Mesenteric fat pad (tissue), 1 donor: Measurements from ENCODE around the gene TMEM150B. TPM values are rescaled to one million over a fixed set of nuclear protein-coding genes. Genes with fewer than 3 reads are reported as not detected.
A peak's percentile ranks its signal among the peaks of the same experiment; 100 is the strongest.
"Not testable (repeated sequence)": the region's sequence is repeated elsewhere in the genome, so short reads cannot be mapped to it uniquely, and the experiment has no call there.

Source experiments
- DNase-seq: peaks from one replicate; pipeline ENCODE4 v3.0.0-alpha.2; 2020; ENCODE audit warnings: low spot score
- total RNA-seq: library from RNA; stranded (reverse); fragmentation: NEBNext Ultra II Directional; extraction: Animal tissue kit (Norgen Biotek cat#: 25700); gene quantifications from one replicate; pipeline ENCODE4 v1.2.1, GENCODE V29; 2021
- donor health status: DM: yes; HTN: yes; CAD: no.

TMEM150B gene
- total RNA-seq, 1 donor from 2014 or later = 7.1 TPM

DNA sequence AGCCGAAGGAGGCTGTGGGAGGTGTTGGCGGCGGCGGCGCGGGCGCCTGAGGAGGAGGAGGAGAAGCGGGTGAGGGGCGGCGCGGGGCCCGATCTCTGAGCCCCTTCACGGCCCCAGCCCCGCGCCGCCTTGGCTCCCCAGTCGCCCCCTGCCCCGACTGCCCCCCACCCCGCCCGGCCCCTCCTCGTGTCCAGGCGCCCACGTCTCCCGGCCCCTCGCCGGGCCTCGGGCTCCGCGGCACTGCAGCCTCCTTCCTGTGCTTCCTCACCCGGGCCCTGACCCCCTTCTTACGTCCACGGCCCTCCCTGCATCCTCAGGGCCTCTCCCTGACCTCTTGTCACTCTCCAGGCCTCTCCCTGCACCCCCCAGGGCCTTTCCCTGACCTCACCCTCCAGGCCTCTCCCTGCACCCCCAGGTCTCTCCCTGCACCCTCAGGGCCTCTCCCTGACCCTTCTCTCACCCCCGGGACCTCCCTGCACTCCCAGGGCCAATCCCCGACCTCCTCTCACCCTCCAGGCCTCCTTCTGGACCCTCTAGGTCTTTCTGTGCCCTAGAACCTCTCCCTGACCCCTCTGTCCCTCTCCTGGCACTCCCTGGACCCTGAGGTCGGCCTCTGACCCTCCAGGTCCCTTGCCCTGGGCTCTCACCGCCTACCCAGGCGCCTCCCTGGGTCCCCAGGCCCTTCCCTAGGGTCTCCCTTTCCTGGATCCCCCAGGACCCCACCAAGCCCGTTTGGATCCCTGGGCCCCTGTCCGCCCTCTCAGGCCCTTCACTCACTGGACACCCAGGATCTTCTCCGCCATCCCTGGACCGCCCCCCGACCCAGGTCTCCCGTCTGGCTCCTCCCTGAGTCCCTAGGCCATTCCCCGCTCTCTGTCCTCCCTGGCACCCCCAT is 15.0 kb upstream of the TMEM150B start:
- DNase-seq = no peak

DNA sequence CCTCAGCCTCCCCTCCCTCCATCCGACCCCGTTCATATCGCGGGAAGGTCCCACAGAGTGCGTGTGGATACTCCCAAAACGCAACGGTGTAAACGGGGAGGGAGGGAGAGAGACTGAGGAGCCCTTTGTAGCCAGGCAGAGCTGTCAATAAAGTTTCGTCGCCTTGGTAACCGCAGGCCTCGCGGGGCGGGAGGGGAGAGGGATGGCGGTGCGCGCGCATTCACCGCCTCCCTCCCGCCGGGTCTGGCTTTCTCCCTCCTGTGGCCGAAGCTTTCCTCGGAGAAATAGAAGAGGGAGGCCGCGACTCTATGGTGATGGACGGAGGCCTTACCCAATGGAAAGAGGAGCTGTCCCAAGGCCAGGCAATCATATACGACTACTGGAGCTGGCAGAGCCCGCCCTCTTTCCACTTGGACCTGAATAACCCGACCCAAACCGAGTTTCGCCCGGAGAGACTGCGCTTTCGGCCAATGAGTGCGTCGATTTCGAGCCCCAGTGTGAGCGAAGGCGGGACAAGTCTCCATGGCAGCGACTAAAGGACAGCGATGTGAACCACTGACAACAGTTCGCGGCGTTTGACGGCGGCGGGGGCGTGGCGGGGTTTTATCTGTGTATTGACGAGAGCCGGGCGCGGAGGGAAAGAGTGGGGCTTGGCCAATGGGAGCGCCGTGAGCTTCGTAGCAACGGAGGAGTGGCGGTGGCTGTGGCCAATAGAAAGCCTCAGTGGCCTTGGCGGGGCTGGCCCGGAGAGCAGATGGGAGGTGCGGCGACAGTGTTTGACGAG is 14.2 kb upstream of the TMEM150B start, which contains the start of gene KMT5C:
Gene KMT5C (plus strand): TSS at position 772 of the 784 bp plus-strand sequence. CDS start 2,061 bp downstream, outside the sequence.
- DNase-seq = peak; percentile 100

DNA sequence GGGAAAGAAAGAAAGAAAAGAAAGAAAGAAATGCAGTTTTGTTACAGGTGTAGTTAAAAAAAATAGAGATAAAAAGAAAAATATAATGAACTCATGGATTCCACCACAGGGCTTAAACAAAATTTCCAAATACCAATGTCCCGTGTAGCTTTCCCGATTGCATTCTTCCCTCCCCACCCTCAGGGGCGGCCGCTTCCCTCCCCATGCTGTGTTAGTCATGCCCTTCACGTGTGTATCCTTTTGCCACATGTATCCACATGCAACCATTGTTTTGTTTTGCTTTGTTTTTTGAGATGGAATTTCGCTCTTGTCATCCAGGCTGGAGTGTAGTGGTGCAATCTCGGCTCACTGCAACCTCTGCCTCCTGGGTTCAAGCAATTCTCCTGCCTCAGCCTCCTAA is 11.0 kb upstream of the TMEM150B start:
- no peak for DNase-seq

DNA sequence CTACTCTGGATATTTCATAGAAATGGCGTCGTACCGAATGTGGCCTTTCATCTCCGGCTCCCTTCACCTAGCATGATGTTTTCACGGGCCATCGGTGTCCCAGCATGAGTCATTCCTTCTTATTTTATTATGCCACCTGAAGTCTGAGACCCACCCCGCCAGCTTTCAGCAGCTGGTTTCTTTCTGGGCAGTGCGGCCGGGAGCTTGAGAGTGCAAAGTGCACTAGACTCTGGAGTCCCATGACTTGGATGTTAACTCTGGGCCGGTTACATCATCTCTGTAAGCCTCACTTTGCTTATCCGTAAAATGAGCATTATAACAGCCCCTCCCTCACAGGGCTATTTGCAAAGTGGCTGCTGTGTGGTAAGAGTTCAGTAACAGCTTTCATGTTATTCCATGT is 8.7 kb upstream of the TMEM150B start:
- DNase-seq = no peak

DNA sequence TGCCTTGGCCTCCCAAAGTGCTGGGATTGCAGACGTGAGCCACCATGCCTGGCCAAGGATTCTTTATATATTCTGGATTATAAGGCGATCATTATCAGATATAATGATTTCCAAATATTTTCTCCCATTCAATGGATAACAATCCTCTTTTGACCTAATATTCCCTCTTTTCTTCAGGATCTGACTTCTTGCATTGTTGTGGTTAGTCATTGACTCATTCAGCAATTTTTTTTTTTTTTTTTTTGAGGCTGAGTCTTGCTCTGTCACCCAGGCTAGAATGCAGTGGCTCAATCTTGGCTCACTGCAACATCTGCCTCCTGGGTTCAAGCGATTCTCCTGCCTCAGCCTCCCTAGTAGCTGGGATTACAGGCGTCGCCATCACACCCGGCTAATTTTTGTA is 4.7 kb upstream of the TMEM150B start:
- not testable (repeated sequence) for DNase-seq

DNA sequence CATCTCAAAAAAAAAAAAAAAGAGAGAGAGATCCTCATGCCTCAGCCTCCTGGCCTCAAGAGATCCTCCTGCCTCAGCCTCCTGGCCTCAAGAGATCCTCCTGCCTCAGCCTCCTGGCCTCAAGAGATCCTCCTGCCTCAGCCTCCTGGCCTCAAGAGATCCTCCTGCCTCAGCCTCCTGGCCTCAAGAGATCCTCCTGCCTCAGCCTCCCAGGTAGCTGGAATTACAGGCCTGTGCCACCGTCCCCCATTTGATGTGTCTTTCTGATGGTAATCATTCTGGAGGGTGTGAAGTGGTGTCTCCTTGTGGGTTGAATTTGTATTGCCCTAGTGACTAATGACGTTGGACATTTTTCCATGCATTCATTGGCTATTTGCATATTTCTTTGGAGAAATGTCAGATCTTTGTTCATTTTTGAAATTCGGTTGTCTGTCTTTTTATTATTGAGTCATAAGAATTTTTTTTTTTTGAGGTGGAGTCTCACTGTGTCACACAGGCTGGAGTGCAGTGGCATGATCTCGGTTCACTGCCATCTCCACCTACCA is 3.7 kb upstream of the TMEM150B start:
- not testable (repeated sequence) for DNase-seq

DNA sequence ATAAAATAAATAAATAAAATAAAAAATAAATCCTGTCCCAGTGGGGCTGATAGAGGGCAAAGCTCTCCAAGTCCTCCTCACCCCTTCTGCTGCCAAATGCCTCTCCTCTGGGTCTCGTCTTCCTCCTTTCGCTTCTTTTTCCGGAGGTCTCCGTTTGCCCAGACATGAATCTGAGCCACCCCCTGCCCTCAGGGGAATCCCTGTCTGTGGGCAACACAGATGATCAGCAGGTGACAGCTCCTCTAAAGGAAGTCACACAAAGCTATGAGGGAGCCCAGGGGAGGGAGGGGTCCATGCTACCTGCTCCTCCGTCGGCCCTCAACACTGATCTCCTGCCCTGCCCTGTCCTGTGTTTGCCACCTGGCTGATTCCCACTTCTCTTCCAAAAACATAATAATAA is 479 bp downstream of the TMEM150B start:
- DNase-seq = no peak

DNA sequence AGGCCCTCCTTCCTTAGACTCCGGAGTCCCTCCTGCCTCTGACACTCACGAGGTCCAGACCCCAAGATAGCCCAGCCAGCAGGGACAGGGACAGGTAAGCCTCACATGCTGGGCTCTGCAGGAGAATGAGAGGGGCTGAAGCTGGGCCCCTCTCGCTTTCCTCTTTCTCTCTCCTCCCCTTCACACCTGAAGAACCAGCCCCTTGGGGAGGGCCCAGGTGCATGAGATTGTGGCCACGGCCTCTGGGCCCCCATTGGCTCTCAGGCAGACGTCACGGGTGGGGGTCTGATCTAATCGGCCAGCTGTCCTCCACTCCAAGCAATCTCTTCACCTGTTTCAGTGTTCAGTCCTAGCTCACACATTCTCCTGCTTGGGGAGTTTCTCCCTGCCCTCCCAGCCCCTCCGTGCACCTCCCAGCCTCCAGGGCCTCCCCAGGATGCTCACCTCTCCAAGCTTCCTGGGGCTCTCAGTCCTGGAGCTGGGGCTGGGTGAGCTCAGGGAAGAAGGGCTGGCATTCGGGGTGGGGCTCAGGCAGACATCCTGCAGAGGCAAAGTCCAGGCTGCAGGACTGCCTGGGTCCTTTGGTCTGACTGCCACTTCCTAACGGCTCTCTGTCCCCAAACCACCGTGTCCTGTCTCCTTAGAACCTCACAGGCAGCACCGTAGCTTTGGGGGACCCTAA is 2.8 kb downstream of the TMEM150B start:
- no peak for DNase-seq

DNA sequence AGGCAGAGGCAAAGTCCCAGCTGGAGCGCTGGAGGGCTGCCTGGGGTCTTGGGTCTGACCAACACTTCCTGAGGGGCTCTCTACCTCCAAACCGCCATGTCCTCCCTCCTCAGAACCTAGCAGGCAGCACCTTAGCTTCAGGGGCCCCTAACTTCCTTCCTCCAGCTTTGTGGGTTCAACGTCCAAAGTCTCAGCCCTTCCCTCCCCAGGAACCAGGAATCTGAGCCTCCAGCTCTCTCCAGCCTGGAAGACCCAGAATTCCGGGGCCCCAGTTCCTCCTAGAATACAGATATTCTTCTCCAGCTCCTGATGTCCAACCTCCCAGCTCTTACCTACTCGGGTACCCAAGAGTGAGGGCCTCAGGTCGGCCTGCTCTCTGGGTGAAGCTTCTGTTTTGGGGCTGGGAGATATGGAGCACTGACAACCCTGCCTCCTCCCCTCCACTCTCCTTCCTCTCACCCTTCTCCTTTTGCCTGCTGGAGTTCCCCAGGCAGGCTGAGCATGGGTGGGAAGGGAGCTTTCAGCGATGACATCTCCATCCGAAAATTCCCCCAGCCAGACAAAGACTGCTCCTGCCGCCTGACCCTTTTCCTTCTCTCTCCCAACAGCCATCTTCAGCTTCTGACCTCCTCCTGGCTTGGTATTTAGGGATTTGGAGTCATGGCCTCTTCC is 3.5 kb downstream of the TMEM150B start:
- DNase-seq = no peak

DNA sequence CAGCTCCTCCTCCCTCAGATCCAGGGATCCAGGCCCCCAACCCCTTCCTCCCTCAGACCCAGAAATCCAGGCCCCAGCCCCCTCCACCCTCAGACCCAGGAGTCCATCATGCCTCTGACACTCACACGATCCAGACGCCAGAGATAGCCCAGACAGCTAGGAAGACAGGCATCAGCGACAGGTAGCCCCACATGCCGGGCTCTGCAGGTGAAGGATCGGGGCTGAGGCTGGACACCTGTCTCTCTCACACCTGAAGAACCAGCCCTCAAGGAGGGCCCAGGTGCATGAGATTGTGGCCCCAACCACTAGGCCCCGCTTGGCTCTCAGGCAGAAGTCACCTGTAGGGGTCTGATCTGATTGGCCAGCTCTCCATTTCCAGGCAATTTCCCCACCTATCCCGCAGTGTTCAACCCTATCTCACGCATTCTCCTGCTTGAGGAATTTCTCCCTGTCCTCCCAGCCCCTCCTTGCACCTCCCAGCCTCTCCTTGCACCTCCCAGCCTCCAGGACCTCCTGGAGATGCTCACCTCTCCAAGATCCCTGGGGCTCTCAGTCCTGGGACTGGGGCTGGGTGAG is 4.2 kb downstream of the TMEM150B start:
- DNase-seq = no peak

DNA sequence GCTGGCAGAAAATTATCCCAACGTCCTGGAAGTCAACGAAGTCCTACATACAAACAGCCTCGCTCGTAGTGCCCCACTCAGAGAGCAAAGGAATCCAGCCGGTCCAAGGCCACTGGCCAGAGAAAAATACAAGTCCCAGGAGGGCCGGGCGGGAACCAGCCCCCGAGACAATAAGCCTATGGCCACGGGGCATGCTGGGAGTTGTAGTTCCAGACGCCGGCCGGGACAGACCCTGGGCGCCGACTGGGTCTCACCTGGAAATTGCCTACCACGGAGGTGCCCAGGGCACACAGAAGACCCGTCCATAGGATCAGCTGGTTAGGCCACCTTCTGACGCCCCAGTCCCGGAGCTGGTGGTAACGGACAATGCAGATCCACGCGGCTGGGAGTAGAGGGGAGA is 5.4 kb downstream of the TMEM150B start:
- DNase-seq = no peak

DNA sequence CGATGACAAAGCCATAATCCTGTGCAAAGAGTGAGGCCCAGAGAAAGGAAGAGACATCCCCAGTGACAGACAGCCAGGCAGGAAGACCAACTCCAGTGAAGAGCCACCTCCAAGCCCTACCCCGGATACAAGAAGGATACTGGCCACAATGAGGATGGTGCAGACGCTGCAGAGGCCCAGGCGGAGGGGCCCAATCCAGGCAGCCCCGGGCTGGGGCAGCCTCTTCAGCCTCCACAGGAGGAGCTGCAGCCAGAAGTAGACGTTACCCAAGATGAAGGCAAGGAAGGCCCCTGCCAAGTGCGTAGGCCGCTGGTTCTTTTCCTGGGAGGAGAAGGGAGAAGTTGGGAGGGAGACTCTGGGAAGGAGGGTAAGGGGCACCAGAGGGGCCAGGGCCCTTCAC is 8.5 kb downstream of the TMEM150B start:
- DNase-seq = no peak

DNA sequence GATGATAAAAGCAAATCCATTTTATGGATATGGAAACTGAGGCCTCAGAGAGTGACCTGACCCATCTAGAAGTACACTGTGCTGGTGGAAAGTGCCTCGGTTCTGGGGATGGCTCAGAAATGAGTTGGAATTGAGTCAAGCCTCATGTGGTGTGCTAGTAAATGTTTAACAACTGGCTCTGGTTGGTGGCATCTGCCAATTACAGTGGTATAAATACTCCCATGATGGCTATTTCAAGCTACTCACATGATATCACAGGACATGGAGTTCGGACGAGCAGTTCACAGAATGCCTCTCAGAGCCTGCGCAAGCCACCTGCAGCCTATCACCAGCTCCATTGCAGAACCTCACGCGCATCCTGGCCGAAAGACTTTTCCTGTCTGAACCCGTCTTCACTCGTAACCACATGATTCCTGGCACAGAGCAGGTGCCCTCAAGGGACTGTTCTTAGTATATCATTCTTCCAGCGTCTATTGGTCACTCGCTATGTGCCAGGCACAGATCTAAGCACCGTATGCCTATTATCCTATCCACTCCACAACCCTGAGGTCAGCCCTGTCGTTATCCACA is 9.1 kb downstream of the TMEM150B start:
- no peak for DNase-seq

DNA sequence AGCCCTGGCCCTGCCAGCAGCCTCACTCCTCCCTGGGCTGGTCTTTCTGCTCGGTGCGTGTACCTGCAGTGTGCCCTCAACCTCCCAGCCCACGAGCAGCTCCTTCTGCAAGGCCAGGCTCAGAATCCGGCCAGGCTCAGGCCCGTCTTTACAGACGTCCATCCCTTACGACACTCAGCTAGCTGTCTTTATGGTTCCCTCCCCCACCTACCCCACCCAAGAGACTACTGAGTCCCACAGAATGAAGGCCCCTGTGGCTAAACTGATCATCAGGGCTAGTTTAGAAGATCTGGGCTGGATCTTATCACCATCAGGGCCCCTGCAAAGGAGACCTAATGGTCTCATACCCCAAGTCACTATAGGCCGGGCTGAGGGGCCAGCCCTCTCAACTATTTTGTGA is 10.7 kb downstream of the TMEM150B start:
- no peak for DNase-seq

DNA sequence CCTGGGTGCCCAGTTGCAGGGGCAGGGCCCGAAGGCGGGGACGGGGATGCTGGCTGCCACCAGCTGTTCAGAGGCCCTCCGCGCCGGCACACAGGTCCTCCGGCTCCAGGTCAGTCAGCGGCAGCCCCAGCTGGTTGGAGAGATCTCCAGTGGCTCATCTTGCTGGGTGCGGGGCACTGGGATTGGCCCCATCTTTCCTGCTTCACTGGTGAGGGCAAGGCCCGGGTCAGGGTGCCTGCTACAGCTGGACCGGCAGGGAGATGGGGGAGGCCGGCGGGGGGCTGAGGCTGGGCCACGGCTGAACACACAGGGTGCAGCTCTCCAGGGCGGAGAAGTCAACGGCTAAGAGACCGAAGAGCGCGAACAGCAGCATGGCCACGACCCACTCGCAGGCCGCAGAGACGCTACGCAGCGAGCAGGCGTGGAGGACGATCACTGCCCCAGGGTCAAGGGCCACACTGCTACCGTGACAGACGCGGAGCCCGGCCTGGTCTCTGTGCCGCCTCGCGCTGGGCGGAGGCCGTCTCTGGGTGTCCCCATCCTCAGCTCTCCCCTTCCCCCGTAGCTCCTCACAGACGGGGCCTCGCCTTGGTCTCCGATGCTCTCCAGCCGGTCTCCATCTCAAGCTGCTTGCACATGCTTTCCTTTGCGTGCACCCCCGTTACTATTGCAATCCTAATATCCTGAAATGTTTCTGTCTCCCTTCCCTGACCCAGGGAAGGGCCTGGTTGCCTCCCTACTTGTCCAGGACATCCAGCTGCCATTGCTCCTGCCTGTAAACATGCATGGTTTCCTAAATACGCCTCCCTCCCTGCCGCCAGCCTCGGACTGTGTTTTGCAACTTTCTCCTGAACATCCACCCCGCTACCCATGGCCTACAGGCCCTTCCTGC is 12.3 kb downstream of the TMEM150B start:
- DNase-seq = no peak

DNA sequence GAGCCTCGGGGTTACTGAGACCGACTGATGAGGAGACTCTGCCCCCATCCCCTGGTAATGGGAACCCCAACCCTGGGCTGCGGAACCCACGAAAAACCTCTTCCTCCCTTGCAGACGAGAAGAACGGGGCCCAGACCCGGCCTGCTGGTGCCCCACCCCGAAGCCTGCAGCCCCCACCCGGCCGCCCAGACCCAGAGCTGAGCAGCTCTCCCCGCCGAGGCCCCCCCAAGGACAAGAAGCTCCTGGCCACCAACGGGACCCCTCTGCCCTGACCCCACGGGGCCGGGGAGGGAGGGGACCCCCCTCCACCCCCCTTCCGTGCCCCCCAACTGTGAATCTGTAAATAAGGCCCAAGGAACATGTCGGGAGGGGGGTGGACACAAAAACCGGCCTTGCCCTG is 13.3 kb downstream of the TMEM150B start:
- DNase-seq = no peak

DNA sequence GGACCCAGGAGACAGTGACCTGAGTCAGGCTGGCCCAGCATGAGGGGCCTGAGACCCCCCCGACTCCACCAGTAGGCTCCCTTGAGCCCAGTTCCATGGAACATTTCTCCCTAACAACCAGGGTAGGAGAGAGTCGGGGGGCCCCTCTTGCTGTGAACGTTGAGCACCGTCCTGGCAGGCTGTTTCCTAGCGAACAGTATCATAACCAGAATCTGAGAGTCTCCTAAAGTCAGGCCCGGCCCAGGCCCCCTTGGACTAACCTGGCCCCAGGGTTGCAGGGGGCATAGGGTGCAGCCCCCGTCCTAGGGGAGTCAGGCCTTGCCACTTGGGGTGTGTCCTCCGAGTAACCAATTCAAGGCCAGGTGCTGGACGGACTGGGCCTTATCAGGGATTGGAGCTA is 13.7 kb downstream of the TMEM150B start:
- no peak for DNase-seq

DNA sequence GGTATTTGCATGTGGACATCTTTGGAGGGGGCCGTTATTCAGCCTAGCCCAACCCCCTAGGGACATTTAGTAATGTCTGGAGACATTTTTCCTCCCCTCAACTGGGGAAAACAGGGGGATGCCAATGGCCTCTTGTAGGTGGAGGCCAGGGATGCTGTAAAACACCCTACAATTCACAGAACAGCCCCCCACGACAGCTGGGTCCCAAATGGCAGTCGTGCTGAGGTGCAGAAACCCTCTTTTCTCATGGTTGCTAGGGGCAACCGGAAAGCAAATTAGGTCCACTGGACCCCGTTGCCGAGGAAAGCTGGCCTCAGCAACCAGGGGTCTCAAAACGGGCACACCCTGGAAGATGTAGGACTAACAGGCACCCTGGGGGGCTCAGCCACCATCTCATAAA is 14.6 kb downstream of the TMEM150B start:
- no peak for DNase-seq

DNA sequence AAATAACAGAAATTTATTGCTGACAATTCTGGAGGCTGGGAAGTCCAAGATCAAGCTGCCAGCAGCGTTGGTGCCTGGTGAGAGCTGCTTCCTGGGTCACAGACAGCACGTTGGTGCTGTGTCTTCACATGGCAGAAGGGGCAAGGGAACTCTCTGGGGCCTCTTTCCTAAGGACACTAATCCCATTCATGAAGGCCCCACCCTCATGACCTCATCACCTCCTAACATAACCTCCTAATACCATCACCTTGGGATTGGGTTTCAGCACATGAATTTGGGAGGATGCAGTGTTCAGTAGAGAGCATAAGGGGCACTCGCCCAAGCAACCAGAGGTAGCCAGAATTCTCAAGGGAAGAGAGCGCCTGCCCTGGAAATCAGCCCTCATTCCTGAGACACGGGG is 15.7 kb downstream of the TMEM150B start:
- DNase-seq = no peak
